Measurements from ENCODE around the gene TBX1. TPM values are rescaled to one million over a fixed set of nuclear protein-coding genes. Genes with fewer than 3 reads are reported as not detected.

The TBX1 gene
- total RNA-seq, 1 experiment from 2014 or later, result 3.9 TPM

- TF ChIP-seq YY1 (IDR thresholded peaks at IDR 0.05; ENCODE audit: extremely low read depth, insufficient replicate concordance, low read depth, low read length) (no peak), FOSL1 (IDR thresholded peaks at IDR 0.05; ENCODE audit: low read depth) (no peak), TCF7L2 (IDR thresholded peaks at IDR 0.05; ENCODE audit: borderline replicate concordance, extremely low read depth, insufficient read depth, insufficient read length) (no peak), EZH2 (IDR thresholded peaks at IDR 0.05) (no peak)
Measured at GRCh38 chr22:19770349-19771220, 10.0 kb downstream of the TBX1 start (continued).

- Histone ChIP-seq H3K9me2 (ENCODE audit: insufficient read depth) (no peaks in the 10 kb centered on the region), H3K4me2 (ENCODE audit: low read length) (no peak overlapping the region), H3K27me3 (ENCODE audit: insufficient read depth, low read length) (no peaks in the 10 kb centered on the region), H3K79me2 (ENCODE audit: insufficient read depth, low read length) (peaks cover 26% of the 10 kb centered on the region), H4K20me1 (ENCODE audit: insufficient read depth) (no peaks in the 10 kb centered on the region), H3K36me3 (ENCODE audit: control insufficient read depth in 1 of 2, insufficient read depth in 2 of 2, low read length in 2 of 2) (no peaks in the 10 kb centered on the region), H3K27ac (ENCODE audit: low read depth, low read length) (no peak overlapping the region), H3K4me3 (replicated peaks in 1 of 2; ENCODE audit: low read depth in 1 of 2, low read length in 2 of 2) (no peak overlapping the region), H2AFZ (ENCODE audit: low read depth, low read length, poor library complexity, severe bottlenecking) (no peak overlapping the region), H3K4me1 (ENCODE audit: control insufficient read depth in 1 of 2, insufficient read depth in 2 of 2, low read length in 2 of 2) (peaks cover 7 to 11% of the 10 kb centered on the region in 2 experiments; a peak in 3 of 4 replicates), H3K9ac (ENCODE audit: low read length) (no peak overlapping the region), H3K9me3 (ENCODE audit: control insufficient read depth in 1 of 2, insufficient read depth in 1 of 2, low read depth in 1 of 2, low read length in 2 of 2) (no peaks in the 10 kb centered on the region)
- ChIA-PET CTCF (interaction anchor here (2.2 kb wide), 1 partner anchor 42 kb away, joined by 8 read pairs; no protein-coding TSS in a partner anchor), POLR2A (no interaction called here), RAD21 (ENCODE audit: low non-redundant PET in 1 of 2, low total read pairs in 2 of 2, uncharacterized antibody in 2 of 2, unreplicated experiment in 2 of 2) (no interaction called here)
- TF ChIP-seq FOSL1 (IDR thresholded peaks at IDR 0.05; ENCODE audit: low read depth) (no peak), POLR2A (IDR thresholded peaks at IDR 0.05; ENCODE audit: borderline replicate concordance, extremely low read depth, insufficient read depth, insufficient read length) (no peak), ZFX (IDR thresholded peaks at IDR 0.05) (no peak)
- no TSS peak for BruUV-seq (replicated peaks)
- DNase-seq (ENCODE audit: low read depth, low spot score) (no peak), ATAC-seq (no peak)
- intact Hi-C loops (cut with micrococcal nuclease), result no loop called here
Measured at GRCh38 chr22:19772422-19772672, 11.8 kb downstream of the TBX1 start.

Data from HCT116 (cell line).